NCI-H2029 (cell line): Measurements from ENCODE around the gene ARSJ.

Source experiments
- DNase-seq: peaks from one replicate; lab custom pipeline; 2025; lab: John Stamatoyannopoulos, UW

Gene ARSJ

GRCh38 chr4:113987382-113987941 lies 8.0 kb upstream of the ARSJ start:
- DNase-seq, result no peak

- no peak for DNase-seq
Measured at GRCh38 chr4:113982181-113982580, 2.7 kb upstream of the ARSJ start.

- no peak for DNase-seq
Measured at GRCh38 chr4:113981591-113981990, 2.1 kb upstream of the ARSJ start.

DNA sequence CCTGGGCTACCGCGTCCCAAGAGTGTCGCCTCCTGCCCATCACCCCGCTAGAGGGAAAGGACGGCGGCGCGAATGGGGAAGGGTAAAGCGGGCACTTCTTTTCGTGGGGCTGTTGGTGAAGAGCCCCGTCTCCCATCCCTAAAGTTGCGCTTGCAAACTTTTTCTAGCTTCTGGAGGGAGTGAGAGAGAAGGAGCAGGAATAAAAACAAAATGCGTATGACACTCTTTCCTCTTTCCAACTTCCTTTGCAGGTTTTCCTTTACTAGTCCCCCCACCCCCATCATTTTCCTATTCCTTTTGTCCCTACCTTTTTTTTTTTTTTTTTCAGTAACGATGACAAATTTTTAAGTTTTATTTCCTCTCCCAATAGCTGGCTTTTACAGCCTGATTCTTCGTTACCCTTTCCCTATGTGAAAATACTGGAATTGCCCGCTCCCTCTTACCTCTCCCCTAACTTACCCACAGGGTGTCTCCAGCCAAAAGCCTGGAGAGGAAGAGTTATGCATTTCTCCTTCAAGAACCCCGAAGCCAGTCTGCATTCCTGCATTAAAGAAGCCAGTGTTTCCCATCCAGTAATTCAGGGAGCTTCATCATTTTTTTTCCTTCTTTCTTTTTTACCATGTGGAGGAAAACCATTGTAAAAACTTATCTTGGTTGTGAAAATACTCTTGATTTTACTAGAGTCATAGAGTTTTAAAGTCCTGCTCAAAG lies 613 bp upstream of the ARSJ start:
- no peak for DNase-seq

- DNase-seq, result no peak
Measured at GRCh38 chr4:113978561-113979147, 793 bp downstream of the ARSJ start.

DNA sequence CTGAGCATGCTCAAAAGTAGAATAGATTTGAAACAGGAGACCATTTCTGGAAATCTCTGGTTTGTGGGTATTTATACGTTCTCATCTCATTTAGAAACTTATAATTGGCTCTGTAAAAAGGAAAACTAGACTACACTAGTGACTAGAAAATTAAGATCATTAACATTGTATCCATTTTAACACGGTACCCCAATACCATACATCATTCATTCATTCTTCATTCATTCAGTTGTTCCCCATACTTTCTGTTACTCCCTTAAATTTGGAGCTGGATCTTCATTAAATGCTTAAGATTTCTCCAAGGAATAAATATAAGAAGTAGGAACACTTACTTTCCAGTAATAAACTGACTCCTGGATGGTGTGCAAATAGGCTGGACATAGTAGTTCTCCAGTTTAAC lies 1.3 kb downstream of the ARSJ start:
- DNase-seq, result no peak

GRCh38 chr4:113977526-113977855 lies 2.0 kb downstream of the ARSJ start:
- DNase-seq, result no peak

GRCh38 chr4:113976741-113977525 lies 2.5 kb downstream of the ARSJ start:
- no peak for DNase-seq

- no peak for DNase-seq
Measured at GRCh38 chr4:113975578-113975977, 3.9 kb downstream of the ARSJ start.

GRCh38 chr4:113974467-113974866 lies 5.0 kb downstream of the ARSJ start:
- DNase-seq, result no peak

GRCh38 chr4:113973345-113973744 lies 6.1 kb downstream of the ARSJ start:
- DNase-seq, result no peak

DNA sequence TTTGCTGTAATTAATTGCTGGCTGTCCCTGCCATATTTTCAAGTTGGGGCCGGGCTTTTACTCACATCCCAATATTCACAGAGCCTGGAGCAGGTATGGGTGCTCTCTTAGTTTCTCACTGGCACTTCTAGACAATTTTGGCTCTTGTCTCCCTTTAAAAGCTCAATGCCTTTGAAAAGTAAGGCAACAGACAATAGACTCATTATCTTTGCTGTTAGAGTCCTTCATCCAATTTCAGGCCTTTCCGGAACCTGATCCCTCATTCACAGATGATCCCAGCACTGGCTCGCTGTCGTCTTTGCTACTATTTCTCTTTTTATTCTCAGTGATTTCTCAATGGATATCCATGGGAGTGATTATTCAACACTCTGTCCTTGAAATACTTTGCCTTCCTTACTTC lies 6.7 kb downstream of the ARSJ start:
- no peak for DNase-seq

GRCh38 chr4:113971706-113972360 lies 7.6 kb downstream of the ARSJ start:
- DNase-seq, result no peak

- DNase-seq, result no peak
Measured at GRCh38 chr4:113969709-113970334, 9.6 kb downstream of the ARSJ start.

- DNase-seq, result no peak
Measured at GRCh38 chr4:113968473-113968872, 11.0 kb downstream of the ARSJ start.

GRCh38 chr4:113967687-113968086 lies 11.8 kb downstream of the ARSJ start:
- DNase-seq, result no peak

DNA sequence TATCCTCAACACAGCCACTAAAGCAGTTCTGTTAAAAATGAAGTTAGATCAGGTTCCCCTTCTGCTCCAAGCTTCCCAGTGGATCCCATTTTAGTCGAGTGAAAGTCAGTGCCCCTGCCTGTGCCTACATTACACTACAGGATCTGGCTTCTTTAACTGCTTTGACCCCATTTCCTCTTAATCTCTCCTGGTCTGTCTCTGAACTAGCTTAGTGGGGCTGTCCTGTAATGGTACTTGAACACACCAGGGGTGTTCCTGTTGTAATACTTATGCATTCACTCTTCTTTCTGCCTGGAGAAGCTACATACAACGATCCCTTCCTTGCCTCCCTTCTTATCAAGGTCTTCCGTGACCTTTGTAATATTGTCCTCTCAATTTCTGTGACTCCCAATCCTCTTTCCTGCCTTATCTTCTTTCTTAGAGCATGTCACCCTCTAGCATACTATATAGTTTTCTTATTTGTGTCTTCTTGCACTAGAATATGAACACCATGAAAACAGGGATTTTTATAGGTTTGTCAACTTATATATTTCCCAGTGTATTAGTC lies 16.7 kb downstream of the ARSJ start:
- DNase-seq, result no peak

GRCh38 chr4:113962016-113962347 lies 17.5 kb downstream of the ARSJ start:
- DNase-seq, result no peak

- no peak for DNase-seq
Measured at GRCh38 chr4:113960684-113961321, 18.6 kb downstream of the ARSJ start.

DNA sequence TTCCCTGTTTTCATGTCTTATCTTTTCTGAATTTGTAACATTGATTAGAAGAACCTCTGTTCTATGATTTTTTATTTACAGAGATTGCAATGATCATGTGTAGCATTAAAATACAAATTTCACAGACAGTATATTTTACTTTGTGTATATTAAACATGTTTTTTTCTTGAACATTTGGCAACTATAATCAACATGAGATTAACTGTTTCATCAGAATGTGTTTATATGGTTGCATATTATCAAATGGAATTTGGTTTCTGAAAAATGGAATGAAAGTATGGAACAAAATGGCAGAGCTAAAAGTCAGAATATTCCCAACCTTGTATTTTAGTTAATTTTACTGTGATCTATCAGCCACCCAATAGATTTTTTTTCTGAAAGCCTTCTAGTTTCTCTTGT lies 19.9 kb downstream of the ARSJ start:
- no peak for DNase-seq

- DNase-seq, result peak; percentile 20
Measured at GRCh38 chr4:113958766-113959538, 20.5 kb downstream of the ARSJ start.
